ENCODE results near the gene MVP.

MVP gene

DNA sequence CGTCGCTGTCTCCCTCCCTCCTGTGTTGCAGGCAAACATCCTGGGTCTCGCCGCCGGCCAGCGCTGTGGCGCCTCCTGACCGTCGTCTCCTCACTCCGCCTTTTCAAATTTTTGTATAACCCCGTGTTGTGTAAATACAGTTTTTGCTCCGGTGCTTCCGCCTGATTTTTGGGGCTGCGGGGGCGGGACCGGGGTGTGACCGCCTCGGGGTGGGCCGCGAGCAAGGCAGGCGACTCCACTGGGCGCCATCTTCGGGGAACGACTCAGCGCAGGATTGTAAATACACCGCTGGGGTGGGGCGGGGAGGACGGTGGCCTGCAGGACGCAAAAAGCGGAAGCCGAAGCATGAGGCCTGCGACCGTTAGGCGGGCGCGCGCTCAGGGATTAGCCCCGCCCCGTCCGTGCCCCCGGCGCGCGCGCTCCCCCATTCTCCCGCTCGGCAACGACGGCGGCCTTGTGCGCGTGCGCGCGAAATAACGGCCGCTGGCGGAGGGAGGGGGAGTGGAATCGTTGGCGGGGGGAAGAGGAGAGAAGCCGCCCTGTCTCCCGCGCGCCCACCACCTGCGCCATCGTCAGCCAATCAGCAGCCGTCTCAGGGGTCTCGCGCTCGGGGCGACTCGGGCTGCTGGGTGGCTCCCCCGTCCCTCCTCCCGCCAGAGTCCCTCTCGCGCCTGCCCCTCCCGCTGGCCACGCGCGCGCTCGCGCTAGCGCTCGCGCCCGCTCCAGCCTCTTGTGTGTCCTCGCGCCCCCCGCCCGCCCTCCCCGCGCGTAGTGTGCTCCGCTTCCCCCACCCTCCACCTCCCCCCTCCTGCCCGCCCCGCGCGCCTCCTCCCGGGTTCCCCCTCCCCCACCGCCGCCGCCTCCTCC is 14.8 kb upstream of the MVP start:
- DNase-seq (ENCODE audit: low read depth), result peak; percentile 91
- peak overlapping the region; percentile 87 for H3K4me3 ChIP-seq (ENCODE audit: low read depth, low read length)
- TF ChIP-seq, protein P1, sequence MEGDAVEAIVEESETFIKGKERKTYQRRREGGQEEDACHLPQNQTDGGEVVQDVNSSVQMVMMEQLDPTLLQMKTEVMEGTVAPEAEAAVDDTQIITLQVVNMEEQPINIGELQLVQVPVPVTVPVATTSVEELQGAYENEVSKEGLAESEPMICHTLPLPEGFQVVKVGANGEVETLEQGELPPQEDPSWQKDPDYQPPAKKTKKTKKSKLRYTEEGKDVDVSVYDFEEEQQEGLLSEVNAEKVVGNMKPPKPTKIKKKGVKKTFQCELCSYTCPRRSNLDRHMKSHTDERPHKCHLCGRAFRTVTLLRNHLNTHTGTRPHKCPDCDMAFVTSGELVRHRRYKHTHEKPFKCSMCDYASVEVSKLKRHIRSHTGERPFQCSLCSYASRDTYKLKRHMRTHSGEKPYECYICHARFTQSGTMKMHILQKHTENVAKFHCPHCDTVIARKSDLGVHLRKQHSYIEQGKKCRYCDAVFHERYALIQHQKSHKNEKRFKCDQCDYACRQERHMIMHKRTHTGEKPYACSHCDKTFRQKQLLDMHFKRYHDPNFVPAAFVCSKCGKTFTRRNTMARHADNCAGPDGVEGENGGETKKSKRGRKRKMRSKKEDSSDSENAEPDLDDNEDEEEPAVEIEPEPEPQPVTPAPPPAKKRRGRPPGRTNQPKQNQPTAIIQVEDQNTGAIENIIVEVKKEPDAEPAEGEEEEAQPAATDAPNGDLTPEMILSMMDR (IDR thresholded peaks at IDR 0.05; ENCODE audit: control insufficient read depth, extremely low read depth, insufficient read depth), result 0 out of 2 replicates have a peak, but pooled peaks have one; percentile 2

DNA sequence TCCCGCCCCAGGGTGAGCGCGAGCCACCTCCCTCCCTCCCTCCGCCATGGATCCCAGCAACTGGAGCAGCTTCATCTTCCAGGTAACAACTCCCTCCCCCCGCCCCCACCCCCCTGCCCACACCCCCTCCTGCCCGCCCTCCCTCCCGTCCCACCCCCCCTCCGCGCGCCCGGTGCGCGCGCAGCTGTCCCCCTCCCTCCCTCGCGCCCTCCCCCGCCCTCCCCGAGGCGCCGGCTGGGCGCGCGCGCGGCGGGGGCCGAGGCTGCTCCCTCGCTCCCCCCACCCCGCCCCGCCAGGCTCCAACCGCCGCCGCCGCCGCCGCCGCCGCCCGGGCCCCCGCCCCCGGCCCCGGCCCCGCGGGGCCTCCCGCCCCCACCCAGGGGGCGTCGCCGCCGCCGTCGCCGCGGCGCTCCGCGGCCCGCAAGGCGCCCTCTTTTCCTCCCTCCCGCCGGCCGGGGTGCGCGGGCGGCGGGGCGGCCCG is 14.1 kb upstream of the MVP start, which contains the start of gene MAZ:
Gene MAZ, plus strand, starts transcription at position 431 of the 481 bp plus-strand sequence. CDS start 173 bp downstream, outside the sequence.
- peak within 1 kb of the TSS; percentile 91 for H3K4me3 ChIP-seq (ENCODE audit: low read depth, low read length)
- TF ChIP-seq, protein P1 (IDR thresholded peaks at IDR 0.05; ENCODE audit: control insufficient read depth, extremely low read depth, insufficient read depth), result no peak
- peak; percentile 87 for DNase-seq (ENCODE audit: low read depth)

DNA sequence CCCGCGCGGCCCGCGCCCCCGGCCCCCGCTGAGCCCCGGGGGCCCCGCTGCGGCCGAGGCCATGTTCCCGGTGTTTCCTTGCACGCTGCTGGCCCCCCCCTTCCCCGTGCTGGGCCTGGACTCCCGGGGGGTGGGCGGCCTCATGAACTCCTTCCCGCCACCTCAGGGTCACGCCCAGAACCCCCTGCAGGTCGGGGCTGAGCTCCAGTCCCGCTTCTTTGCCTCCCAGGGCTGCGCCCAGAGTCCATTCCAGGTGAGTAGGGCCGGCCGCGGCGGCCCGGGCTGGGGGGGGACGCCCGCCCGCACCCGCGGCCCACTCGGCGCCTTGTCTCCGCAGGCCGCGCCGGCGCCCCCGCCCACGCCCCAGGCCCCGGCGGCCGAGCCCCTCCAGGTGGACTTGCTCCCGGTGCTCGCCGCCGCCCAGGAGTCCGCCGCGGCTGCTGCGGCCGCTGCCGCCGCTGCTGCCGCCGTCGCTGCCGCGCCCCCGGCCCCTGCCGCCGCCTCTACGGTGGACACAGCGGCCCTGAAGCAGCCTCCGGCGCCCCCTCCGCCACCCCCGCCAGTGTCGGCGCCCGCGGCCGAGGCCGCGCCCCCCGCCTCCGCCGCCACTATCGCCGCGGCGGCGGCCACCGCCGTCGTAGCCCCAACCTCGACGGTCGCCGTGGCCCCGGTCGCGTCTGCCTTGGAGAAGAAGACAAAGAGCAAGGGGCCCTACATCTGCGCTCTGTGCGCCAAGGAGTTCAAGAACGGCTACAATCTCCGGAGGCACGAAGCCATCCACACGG is 13.4 kb upstream of the MVP start:
- H3K4me3 ChIP-seq (ENCODE audit: low read depth, low read length), result peak overlapping the region; percentile 91

DNA sequence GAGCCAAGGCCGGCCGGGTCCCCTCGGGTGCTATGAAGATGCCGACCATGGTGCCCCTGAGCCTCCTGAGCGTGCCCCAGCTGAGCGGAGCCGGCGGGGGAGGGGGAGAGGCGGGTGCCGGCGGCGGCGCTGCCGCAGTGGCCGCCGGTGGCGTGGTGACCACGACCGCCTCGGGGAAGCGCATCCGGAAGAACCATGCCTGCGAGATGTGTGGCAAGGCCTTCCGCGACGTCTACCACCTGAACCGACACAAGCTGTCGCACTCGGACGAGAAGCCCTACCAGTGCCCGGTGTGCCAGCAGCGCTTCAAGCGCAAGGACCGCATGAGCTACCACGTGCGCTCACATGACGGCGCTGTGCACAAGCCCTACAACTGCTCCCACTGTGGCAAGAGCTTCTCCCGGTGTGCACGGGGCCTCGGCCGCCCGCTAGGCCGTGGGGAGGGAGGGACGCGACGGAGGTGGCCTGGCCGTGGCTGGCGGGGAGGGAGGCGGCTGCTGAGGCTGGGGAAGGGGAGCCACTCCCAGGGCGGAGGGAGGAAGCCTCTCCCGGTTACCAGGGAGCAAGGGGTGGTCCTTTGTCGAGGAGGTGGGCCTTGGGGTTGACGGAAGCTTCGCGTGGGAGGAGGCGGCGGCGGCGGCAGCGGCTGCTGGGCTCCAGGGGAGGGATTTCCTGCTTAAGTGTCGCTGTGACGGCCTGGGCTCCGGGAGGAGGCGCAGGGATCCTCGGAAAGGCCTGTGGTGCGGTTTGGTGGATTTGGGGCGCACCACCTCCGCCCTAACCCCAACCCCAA is 12.6 kb upstream of the MVP start:
- TF ChIP-seq, protein P1 (IDR thresholded peaks at IDR 0.05; ENCODE audit: control insufficient read depth, extremely low read depth, insufficient read depth), result peak; percentile 55
- H3K4me3 ChIP-seq (ENCODE audit: low read depth, low read length), result peak overlapping the region; percentile 91
- peak; percentile 86 for DNase-seq (ENCODE audit: low read depth)

More for the DNA sequence above, 13.4 kb upstream of the MVP start:
- TF ChIP-seq, protein P1 (IDR thresholded peaks at IDR 0.05; ENCODE audit: control insufficient read depth, extremely low read depth, insufficient read depth), result no peak
- no peak for DNase-seq (ENCODE audit: low read depth)

DNA sequence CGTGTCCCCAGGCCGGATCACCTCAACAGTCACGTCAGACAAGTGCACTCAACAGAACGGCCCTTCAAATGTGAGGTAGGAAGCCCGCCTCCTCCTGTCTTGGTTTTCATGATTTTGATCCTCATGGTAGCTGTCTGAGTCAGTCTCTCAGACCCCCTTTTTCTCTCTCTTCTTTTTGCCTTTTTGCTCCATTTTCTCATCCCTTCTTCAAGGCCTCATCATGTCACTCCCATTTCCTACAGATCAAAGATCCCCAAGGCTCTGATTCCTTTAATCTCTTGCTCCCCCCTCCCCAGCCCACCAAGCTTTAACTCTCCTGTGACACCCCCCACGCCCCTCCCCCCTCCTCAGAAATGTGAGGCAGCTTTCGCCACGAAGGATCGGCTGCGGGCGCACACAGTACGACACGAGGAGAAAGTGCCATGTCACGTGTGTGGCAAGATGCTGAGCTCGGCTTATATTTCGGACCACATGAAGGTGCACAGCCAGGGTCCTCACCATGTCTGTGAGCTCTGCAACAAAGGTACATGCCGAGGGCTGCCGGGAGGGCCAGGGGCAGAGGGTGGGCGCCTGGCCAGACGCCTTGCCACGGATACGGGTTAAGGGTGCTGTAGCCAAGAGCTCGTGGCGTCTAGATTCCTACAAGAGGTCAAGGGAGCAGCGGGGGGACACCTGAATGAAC is 11.9 kb upstream of the MVP start:
- H3K4me3 ChIP-seq (ENCODE audit: low read depth, low read length), result peak overlapping the region; percentile 91
- no peak for DNase-seq (ENCODE audit: low read depth)
- TF ChIP-seq, protein P1 (IDR thresholded peaks at IDR 0.05; ENCODE audit: control insufficient read depth, extremely low read depth, insufficient read depth), result no peak
